Heart right ventricle (tissue), 16 donors: ENCODE data around the gene SMCO4. TPM values are rescaled to one million over a fixed set of nuclear protein-coding genes. Genes with fewer than 3 reads are reported as not detected.
A peak's percentile ranks its signal among the peaks of the same experiment; 100 is the strongest.

Source experiments
- ATAC-seq, 8 donors: fragments of 200-7000 bp; cut with Tn5 transposase; one replicate each; pipeline ENCODE4 v1.9.1; 2020; ENCODE audit warnings: mild to moderate bottlenecking in 8 of 8, moderate library complexity in 8 of 8, moderate number of reproducible peaks in 1 of 8
- DNase-seq, 2 donors: peaks; one replicate each; pipeline ENCODE4 v3.0.0-alpha.2; 2020
- H3K27ac ChIP-seq, 10 donors: fragments of 200-600 bp; sonication (generic) in 2 of 10; one replicate each; pipeline versions ENCODE4 v1.5.0 to v1.8.0; 2020 to 2022; ENCODE audit warnings: mild to moderate bottlenecking in 3 of 10
- H3K27me3 ChIP-seq, 7 donors: fragments of 200-600 bp; one replicate each; pipeline ENCODE4 v1.8.0; 2021 to 2022; ENCODE audit warnings: mild to moderate bottlenecking in 2 of 7
- H3K36me3 ChIP-seq, 9 donors: fragments of 200-600 bp; sonication (generic) in 1 of 9; one replicate each; pipeline versions ENCODE4 v1.5.0 to v1.8.0; 2020 to 2022; ENCODE audit warnings: mild to moderate bottlenecking in 2 of 9
- H3K4me1 ChIP-seq, 9 donors: fragments of 200-600 bp; sonication (generic) in 1 of 9; one replicate each; pipeline versions ENCODE4 v1.5.0 to v1.8.0; 2020 to 2022; ENCODE audit warnings: mild to moderate bottlenecking in 4 of 9
- H3K4me3 ChIP-seq, 10 donors: fragments of 200-600 bp; sonication (generic) in 2 of 10; one replicate each; pipeline versions ENCODE4 v1.5.0 to v1.8.0; 2020 to 2022; ENCODE audit warnings: mild to moderate bottlenecking in 7 of 10, moderate library complexity in 2 of 10
- H3K9me3 ChIP-seq, 11 donors: fragments of 200-600 bp in 10 of 11; sonication (generic) in 2 of 11; one replicate each; pipeline versions ENCODE4 v1.5.0 to v1.8.0; 2013 to 2022; ENCODE audit warnings: mild to moderate bottlenecking in 2 of 11, control low read depth in 1 of 11, moderate library complexity in 1 of 11
- WGBS, 2 donors: extraction: QIAGEN DNeasy Blood & Tissue Kit; methylation state at CpG; one replicate each; pipeline ENCODE4 v1.1.7; 2013; ENCODE audit warnings: inconsistent platforms in 1 of 2; 5-methylcytosine and 5-hydroxymethylcytosine counted together
- intact Hi-C, 10 donors: fragments of 100-400 bp; cut with DNase I; formaldehyde crosslinking; loops; one replicate each; pipeline versions ENCODE4 v1.11.1 to v1.14.2; 2022
- polyA plus RNA-seq, 2 donors: library from polyadenylated mRNA; stranded (reverse); fragments of 200-250 nt; gene quantifications; one replicate each; pipeline ENCODE4 v1.2.3, GENCODE V29; 2013
- total RNA-seq, 10 donors: library from RNA; stranded (reverse); fragmentation: NEBNext Ultra II Directional in 3 of 10; extraction: Animal tissue kit (Norgen Biotek cat#: 25700) in 3 of 10; gene quantifications; one replicate each; pipeline versions ENCODE4 v1.2.1 to v1.2.4, GENCODE V29; 2021 to 2023
- TF ChIP-seq, protein P1 (sequence below), 9 donors: fragments of 200-600 bp; sonication (generic) in 2 of 9; IDR thresholded peaks; one replicate each; pipeline versions ENCODE4 v1.5.0 to v1.8.0; 2021 to 2022; ENCODE audit warnings: antibody characterized with exemption in 9 of 9, mild to moderate bottlenecking in 5 of 9, moderate library complexity in 1 of 9
- donor health status: Arrhythmogenic right ventricular cardiomyopathy.
- donor health status: ischemic (EF 13 %, LVEDD 7.1; RV severe dilation, severe dysfunction).
- donor health status: healthy with polysubstance abuse.
- donor health status: DM: no; HTN: yes; CAD: no.
- donor health status: DM: no; HTN: no; CAD: no.
- donor health status: ischemic (EF 25% LVEDD 6.9; RV normal size, moderate dysfunction).
- donor health status: ischemic (EF 25% LVEDD 5.7; RV mildly dilated, moderate dysfunction).
- donor health status: healthy.
- donor health status: DM: yes; HTN: yes; CAD: no.
- donor health status: Ischemic cardiomyopathy.
- donor health status: ischemic (EF 35%, LVEDD 5.7; RV mildly dilated, moderate dysfunction).
- donor health status: nonischemic (EF 11% LVEDD 7.7; RV severe dilation, severe dysfunction).
- donor health status: DM: yes; HTN: yes; CAD: no.
- donor health status: PGD.
- donor health status: ischemic (EF 29% LVEDD 5.4; RV normal size, mild dysfunction).
- donor health status: nonischemic (EF 23%, LVEDD 6.1; RV moderate dilation, normal function).

Gene SMCO4
- total and polyA plus RNA-seq, 12 donors: 23.1 to 85.5 (median 44.8) TPM

DNA sequence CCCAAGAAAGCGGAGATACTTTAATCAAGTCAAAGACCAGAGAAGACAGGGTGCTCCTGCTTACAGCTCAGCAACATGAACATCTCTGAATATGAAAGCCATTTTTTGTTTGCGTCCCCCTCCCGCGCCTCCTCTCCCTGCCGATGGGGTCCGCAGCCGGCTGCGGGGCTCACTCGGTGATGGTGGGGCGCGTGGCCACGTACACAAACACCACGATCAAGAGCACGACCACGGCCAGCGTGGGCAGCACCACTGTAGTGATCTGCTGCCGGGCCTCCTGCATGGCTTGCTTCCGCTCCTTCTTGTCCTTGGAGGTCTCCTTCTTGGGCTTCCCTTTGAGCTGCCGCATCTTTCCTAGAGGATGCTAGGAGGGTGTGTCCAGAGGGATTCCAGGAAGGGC is 64.3 kb downstream of the SMCO4 start:
- intact Hi-C loops: no loop called here
- TF ChIP-seq, protein P1, sequence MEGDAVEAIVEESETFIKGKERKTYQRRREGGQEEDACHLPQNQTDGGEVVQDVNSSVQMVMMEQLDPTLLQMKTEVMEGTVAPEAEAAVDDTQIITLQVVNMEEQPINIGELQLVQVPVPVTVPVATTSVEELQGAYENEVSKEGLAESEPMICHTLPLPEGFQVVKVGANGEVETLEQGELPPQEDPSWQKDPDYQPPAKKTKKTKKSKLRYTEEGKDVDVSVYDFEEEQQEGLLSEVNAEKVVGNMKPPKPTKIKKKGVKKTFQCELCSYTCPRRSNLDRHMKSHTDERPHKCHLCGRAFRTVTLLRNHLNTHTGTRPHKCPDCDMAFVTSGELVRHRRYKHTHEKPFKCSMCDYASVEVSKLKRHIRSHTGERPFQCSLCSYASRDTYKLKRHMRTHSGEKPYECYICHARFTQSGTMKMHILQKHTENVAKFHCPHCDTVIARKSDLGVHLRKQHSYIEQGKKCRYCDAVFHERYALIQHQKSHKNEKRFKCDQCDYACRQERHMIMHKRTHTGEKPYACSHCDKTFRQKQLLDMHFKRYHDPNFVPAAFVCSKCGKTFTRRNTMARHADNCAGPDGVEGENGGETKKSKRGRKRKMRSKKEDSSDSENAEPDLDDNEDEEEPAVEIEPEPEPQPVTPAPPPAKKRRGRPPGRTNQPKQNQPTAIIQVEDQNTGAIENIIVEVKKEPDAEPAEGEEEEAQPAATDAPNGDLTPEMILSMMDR (IDR thresholded peaks at IDR 0.05): no peak

GRCh38 chr11:93477684-93478234 is 65.4 kb downstream of the SMCO4 start:
- Histone ChIP-seq H3K9me3 (peaks cover 0 to 5% (median 0%) of the 10 kb centered on the region in 11 donors), H3K4me1 (peaks cover 0 to 10% (median 0%) of the 10 kb centered on the region in 9 donors), H3K27ac (no peak overlapping the region), H3K27me3 (no peaks in the 10 kb centered on the region), H3K36me3 (peaks cover 0 to 31% (median 0%) of the 10 kb centered on the region in 9 donors), H3K4me3 (no peak overlapping the region)
- 73 to 80% methylated on average over 11 of the region's 11 CpGs for WGBS, 2 donors
- TF ChIP-seq, protein P1 (IDR thresholded peaks at IDR 0.05): no peak
- intact Hi-C loops: no loop called here
- DNase-seq: no peak
- peak in 1 of 8 donors; percentile 26 for ATAC-seq

More for the DNA sequence above, 64.3 kb downstream of the SMCO4 start:
- Histone ChIP-seq H3K4me3 (no peak overlapping the region), H3K4me1 (peaks cover 0 to 10% (median 0%) of the 10 kb centered on the region in 9 donors), H3K27me3 (no peaks in the 10 kb centered on the region), H3K36me3 (peaks cover 0 to 31% (median 0%) of the 10 kb centered on the region in 9 donors), H3K9me3 (peaks cover 0 to 5% (median 0%) of the 10 kb centered on the region in 11 donors), H3K27ac (no peak overlapping the region)
- DNase-seq (no peak), ATAC-seq (no peak)
- WGBS, 2 donors: 94 to 96% methylated on average over 19 of the region's 19 CpGs

- TF ChIP-seq, protein P1 (IDR thresholded peaks at IDR 0.05): no peak
- peaks cover 0 to 31% (median 0%) of the 10 kb centered on the region in 9 donors for H3K36me3 ChIP-seq
- intact Hi-C loops: no loop called here
- H3K9me3 ChIP-seq: peaks cover 0 to 5% (median 0%) of the 10 kb centered on the region in 11 donors
- H3K4me3 ChIP-seq: no peak overlapping the region
- peaks cover 0 to 6% (median 0%) of the 10 kb centered on the region in 9 donors for H3K4me1 ChIP-seq
- DNase-seq (no peak), ATAC-seq (no peak)
- WGBS, 2 donors: 83 to 92% methylated on average over 3 of the region's 3 CpGs
- no peak overlapping the region for H3K27ac ChIP-seq
- no peaks in the 10 kb centered on the region for H3K27me3 ChIP-seq
These were observed 66.4 kb downstream of the SMCO4 start for GRCh38 chr11:93476796-93477195.

- no peak overlapping the region for H3K27ac ChIP-seq
- WGBS, 2 donors: 62 to 81% methylated on average over 1 of the region's 1 CpG
- H3K9me3 ChIP-seq: peaks cover 0 to 5% (median 0%) of the 10 kb centered on the region in 11 donors
- ATAC-seq (no peak), DNase-seq (no peak)
- TF ChIP-seq, protein P1 (IDR thresholded peaks at IDR 0.05): no peak
- peaks cover 0 to 6% (median 0%) of the 10 kb centered on the region in 9 donors for H3K4me1 ChIP-seq
- no peaks in the 10 kb centered on the region for H3K27me3 ChIP-seq
- intact Hi-C loops: no loop called here
- no peak overlapping the region for H3K4me3 ChIP-seq
- H3K36me3 ChIP-seq: peaks cover 0 to 21% (median 0%) of the 10 kb centered on the region in 9 donors
These were observed 69.1 kb downstream of the SMCO4 start for GRCh38 chr11:93474123-93474522.
